GM23338 (cell line): ENCODE data around the gene NDUFA11. TPM values are rescaled to one million over a fixed set of nuclear protein-coding genes. Genes with fewer than 3 reads are reported as not detected.

Experiments used
- ATAC-seq: fragments of 200-7000 bp; cut with Tn5 transposase; 3 replicates; pipeline ENCODE4 v1.9.1; 2020
- DNase-seq: peaks from one replicate; pipeline ENCODE4 v3.0.0-alpha.2; 2015; ENCODE audit warnings: low spot score
- H2AFZ ChIP-seq: fragments of 200-600 bp; sonication (generic); 2 replicates; pipeline ENCODE4 v1.8.0; 2016; ENCODE audit warnings: antibody characterized with exemption, mild to moderate bottlenecking, moderate library complexity
- H3F3A ChIP-seq: fragments of 200-600 bp; sonication (generic); replicated peaks from 2 replicates; pipeline ENCODE4 v1.8.0; 2017; ENCODE audit warnings: antibody characterized with exemption, mixed run types, low read depth
- H3K27ac ChIP-seq: fragments of 200-600 bp; sonication (generic); 2 replicates; pipeline ENCODE4 v1.6.1; 2016; ENCODE audit warnings: low read depth
- H3K27me3 ChIP-seq: fragments of 200-600 bp; sonication (generic); 2 replicates; pipeline ENCODE4 v1.8.0; 2016; ENCODE audit warnings: mild to moderate bottlenecking, mixed run types, moderate library complexity; ENCODE audit not compliant: insufficient read depth
- H3K36me3 ChIP-seq: fragments of 200-600 bp; sonication (generic); 2 replicates; pipeline ENCODE4 v1.8.0; 2016; ENCODE audit warnings: mild to moderate bottlenecking; ENCODE audit not compliant: insufficient read depth
- H3K4me1 ChIP-seq: fragments of 200-600 bp; sonication (generic); 2 replicates; pipeline ENCODE4 v1.8.0; 2016; ENCODE audit warnings: mild to moderate bottlenecking, moderate library complexity; ENCODE audit not compliant: insufficient read depth
- H3K4me2 ChIP-seq: fragments of 200-600 bp; sonication (generic); 2 replicates; pipeline ENCODE4 v1.7.1; 2017; ENCODE audit warnings: mixed run types
- H3K4me3 ChIP-seq: fragments of 200-600 bp; sonication (generic); 2 replicates; pipeline ENCODE4 v1.6.1; 2016; ENCODE audit warnings: mixed run types
- H3K79me2 ChIP-seq: fragments of 200-600 bp; sonication (generic); replicated peaks from 2 replicates; pipeline ENCODE4 v1.8.0; 2017; ENCODE audit warnings: mild to moderate bottlenecking; ENCODE audit not compliant: insufficient read depth
- H3K9me2 ChIP-seq: fragments of 200-600 bp; sonication (generic); 2 replicates; pipeline ENCODE4 v1.8.0; 2017; ENCODE audit not compliant: insufficient read depth
- H4K20me1 ChIP-seq: fragments of 200-600 bp; sonication (generic); replicated peaks from 2 replicates; pipeline ENCODE4 v1.8.0; 2017; ENCODE audit warnings: mild to moderate bottlenecking; ENCODE audit not compliant: insufficient read depth
- H3K27ac Mint-ChIP-seq: 2 replicates; pipeline ENCODE4 v1.8.0; 2020; ENCODE audit warnings: inconsistent platforms, mild to moderate bottlenecking, moderate library complexity, mixed read lengths
- H3K27me3 Mint-ChIP-seq: 3 replicates; pipeline ENCODE4 v1.8.0; 2022; ENCODE audit warnings: low read depth, mild to moderate bottlenecking, moderate library complexity, mixed read lengths, inconsistent platforms; ENCODE audit not compliant: insufficient read depth, poor library complexity
- H3K36me3 Mint-ChIP-seq: 3 replicates; pipeline ENCODE4 v1.8.0; 2021; ENCODE audit warnings: low read depth, mild to moderate bottlenecking, inconsistent platforms, moderate library complexity, mixed read lengths
- H3K4me1 Mint-ChIP-seq: 3 replicates; pipeline ENCODE4 v1.8.0; 2020; ENCODE audit warnings: mild to moderate bottlenecking, inconsistent platforms, mixed read lengths
- H3K4me3 Mint-ChIP-seq: 3 replicates; pipeline ENCODE4 v1.8.0; 2021; ENCODE audit warnings: moderate library complexity, mild to moderate bottlenecking, inconsistent platforms, mixed read lengths
- H3K9me3 Mint-ChIP-seq: 3 replicates; pipeline ENCODE4 v1.8.0; 2020; ENCODE audit warnings: moderate library complexity, mild to moderate bottlenecking, inconsistent platforms, mixed read lengths
- CREB1 ChIP-seq: fragments of 250-450 bp; sonication (Bioruptor Pico); IDR thresholded peaks from 2 replicates; pipeline ENCODE4 v1.5.0; 2020; ENCODE audit warnings: low read depth, mild to moderate bottlenecking, moderate library complexity
- EZH2 ChIP-seq: fragments of 200-600 bp; sonication (generic); IDR thresholded peaks from one replicate; pipeline ENCODE4 v1.8.0; 2017; ENCODE audit warnings: antibody characterized with exemption, mild to moderate bottlenecking, low read depth; ENCODE audit not compliant: unreplicated experiment
- EZH2phosphoT487 ChIP-seq: fragments of 200-600 bp; sonication (generic); IDR thresholded peaks from one replicate; pipeline ENCODE4 v1.8.1; 2018; ENCODE audit warnings: antibody characterized with exemption; ENCODE audit not compliant: unreplicated experiment
- JUNB ChIP-seq: IDR thresholded peaks from one replicate; pipeline ENCODE4 v1.6.1; 2016; ENCODE audit warnings: antibody characterized with exemption; ENCODE audit not compliant: unreplicated experiment
- NANOG ChIP-seq: IDR thresholded peaks from 2 replicates; pipeline ENCODE4 v1.6.1; 2016; ENCODE audit warnings: antibody characterized with exemption, borderline replicate concordance
- POLR2AphosphoS5 ChIP-seq: IDR thresholded peaks from 2 replicates; pipeline ENCODE4 v1.6.1; 2016; ENCODE audit warnings: antibody characterized with exemption, low read depth
- STAT1 ChIP-seq: IDR thresholded peaks from one replicate; pipeline ENCODE4 v1.6.1; 2016; ENCODE audit warnings: antibody characterized with exemption; ENCODE audit not compliant: unreplicated experiment
- ZNF114 ChIP-seq: fragments of 250-450 bp; sonication (Bioruptor Pico); IDR thresholded peaks from 2 replicates; pipeline ENCODE4 v1.5.0; 2020; ENCODE audit warnings: mild to moderate bottlenecking, moderate library complexity
- ZNF331 ChIP-seq: fragments of 250-450 bp; sonication (Bioruptor Pico); IDR thresholded peaks from 2 replicates; pipeline ENCODE4 v1.5.0; 2020; ENCODE audit warnings: low read depth, mild to moderate bottlenecking, moderate library complexity
- polyA plus RNA-seq: library from polyadenylated mRNA; unstranded; fragments of >200 nt; fragmentation: Nextera tagmentation; extraction: Ambion mirVana; gene quantifications from 2 replicates; pipeline ENCODE4 v1.2.1, GENCODE V29; 2016
- total RNA-seq: library from RNA; depleted of rRNA; stranded (reverse); fragments of >200 nt; shearing (Covaris generic); gene quantifications from 2 replicates; pipeline ENCODE4 v1.2.3, GENCODE V29; 2014
- TF ChIP-seq, protein P1 (sequence below): fragments of 250-450 bp; sonication (Bioruptor Pico); IDR thresholded peaks from 2 replicates; pipeline ENCODE4 v1.5.0; 2020; ENCODE audit warnings: mild to moderate bottlenecking, moderate library complexity
- TF ChIP-seq, protein P2 (sequence below), 2 experiments: fragments of 200-600 bp in 1 of 2; sonication (generic) in 1 of 2; conservative IDR thresholded peaks; 2 replicates each; pipeline versions ENCODE4 v1.5.1 to v1.6.1; 2016 to 2017; ENCODE audit warnings: antibody characterized with exemption in 2 of 2, low read depth in 2 of 2, mild to moderate bottlenecking in 2 of 2, moderate library complexity in 1 of 2
- TF ChIP-seq, protein P3 (sequence below): IDR thresholded peaks from one replicate; pipeline ENCODE4 v1.6.1; 2018; ENCODE audit warnings: antibody characterized with exemption; ENCODE audit not compliant: unreplicated experiment
- TF ChIP-seq, protein P4 (sequence below): IDR thresholded peaks from 2 replicates; pipeline ENCODE4 v1.6.1; 2016; ENCODE audit warnings: antibody characterized with exemption

The NDUFA11 gene
- total and polyA plus RNA-seq, 2 experiments from 2014 or later, result 171 to 523 TPM

DNA sequence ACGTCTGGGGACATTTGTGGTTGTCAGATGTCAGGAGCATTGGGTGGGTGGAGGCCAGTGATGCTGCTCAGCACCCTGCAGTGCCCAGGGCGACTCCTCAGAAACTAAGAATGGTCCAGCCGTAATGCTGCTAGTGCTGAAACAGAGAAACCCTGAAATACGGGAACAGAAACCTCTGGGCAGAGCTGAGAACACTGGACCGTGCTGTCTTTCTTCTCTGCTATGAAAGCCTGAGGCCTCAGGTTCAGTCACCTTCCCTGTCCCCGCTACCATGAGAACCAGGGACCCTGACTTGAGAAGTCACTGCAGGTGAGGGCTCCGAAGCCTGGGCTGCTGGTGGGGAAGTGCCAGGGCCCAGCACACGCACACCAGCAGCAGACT, 23.8 kb upstream of the NDUFA11 start:
- Mint-ChIP-seq H3K4me1 (no peaks in the 10 kb centered on the region), H3K27ac (no peak overlapping the region), H3K4me3 (no peak overlapping the region), H3K36me3 (peaks cover 80% of the 10 kb centered on the region), H3K27me3 (peaks cover 11% of the 10 kb centered on the region), H3K9me3 (no peaks in the 10 kb centered on the region)
- Histone ChIP-seq H3K4me2 (no peak overlapping the region), H3K4me1 (no peaks in the 10 kb centered on the region), H3K27ac (no peak overlapping the region), H3K36me3 (peaks cover 22% of the 10 kb centered on the region; the same call in 1 of the 2 replicates), H3K27me3 (no peaks in the 10 kb centered on the region), H4K20me1 (no peaks in the 10 kb centered on the region; the same call in 1 of the 2 replicates), H3K79me2 (no peaks in the 10 kb centered on the region), H3K9me2 (no peaks in the 10 kb centered on the region), H2AFZ (no peak overlapping the region), H3K4me3 (no peak overlapping the region), H3F3A (0 out of 2 replicates have a peak, but pooled peaks cover 3% of the 10 kb centered on the region)
- DNase-seq (no peak), ATAC-seq (no peak)
- TF ChIP-seq JUNB (no peak), STAT1 (no peak), ZNF114 (CRISPR knock-in tag) (no peak), CREB1 (no peak), POLR2AphosphoS5 (no peak), EZH2 (no peak), ZNF331 (CRISPR knock-in tag) (no peak), EZH2phosphoT487 (no peak), NANOG (no peak)
- TF ChIP-seq, protein P1, sequence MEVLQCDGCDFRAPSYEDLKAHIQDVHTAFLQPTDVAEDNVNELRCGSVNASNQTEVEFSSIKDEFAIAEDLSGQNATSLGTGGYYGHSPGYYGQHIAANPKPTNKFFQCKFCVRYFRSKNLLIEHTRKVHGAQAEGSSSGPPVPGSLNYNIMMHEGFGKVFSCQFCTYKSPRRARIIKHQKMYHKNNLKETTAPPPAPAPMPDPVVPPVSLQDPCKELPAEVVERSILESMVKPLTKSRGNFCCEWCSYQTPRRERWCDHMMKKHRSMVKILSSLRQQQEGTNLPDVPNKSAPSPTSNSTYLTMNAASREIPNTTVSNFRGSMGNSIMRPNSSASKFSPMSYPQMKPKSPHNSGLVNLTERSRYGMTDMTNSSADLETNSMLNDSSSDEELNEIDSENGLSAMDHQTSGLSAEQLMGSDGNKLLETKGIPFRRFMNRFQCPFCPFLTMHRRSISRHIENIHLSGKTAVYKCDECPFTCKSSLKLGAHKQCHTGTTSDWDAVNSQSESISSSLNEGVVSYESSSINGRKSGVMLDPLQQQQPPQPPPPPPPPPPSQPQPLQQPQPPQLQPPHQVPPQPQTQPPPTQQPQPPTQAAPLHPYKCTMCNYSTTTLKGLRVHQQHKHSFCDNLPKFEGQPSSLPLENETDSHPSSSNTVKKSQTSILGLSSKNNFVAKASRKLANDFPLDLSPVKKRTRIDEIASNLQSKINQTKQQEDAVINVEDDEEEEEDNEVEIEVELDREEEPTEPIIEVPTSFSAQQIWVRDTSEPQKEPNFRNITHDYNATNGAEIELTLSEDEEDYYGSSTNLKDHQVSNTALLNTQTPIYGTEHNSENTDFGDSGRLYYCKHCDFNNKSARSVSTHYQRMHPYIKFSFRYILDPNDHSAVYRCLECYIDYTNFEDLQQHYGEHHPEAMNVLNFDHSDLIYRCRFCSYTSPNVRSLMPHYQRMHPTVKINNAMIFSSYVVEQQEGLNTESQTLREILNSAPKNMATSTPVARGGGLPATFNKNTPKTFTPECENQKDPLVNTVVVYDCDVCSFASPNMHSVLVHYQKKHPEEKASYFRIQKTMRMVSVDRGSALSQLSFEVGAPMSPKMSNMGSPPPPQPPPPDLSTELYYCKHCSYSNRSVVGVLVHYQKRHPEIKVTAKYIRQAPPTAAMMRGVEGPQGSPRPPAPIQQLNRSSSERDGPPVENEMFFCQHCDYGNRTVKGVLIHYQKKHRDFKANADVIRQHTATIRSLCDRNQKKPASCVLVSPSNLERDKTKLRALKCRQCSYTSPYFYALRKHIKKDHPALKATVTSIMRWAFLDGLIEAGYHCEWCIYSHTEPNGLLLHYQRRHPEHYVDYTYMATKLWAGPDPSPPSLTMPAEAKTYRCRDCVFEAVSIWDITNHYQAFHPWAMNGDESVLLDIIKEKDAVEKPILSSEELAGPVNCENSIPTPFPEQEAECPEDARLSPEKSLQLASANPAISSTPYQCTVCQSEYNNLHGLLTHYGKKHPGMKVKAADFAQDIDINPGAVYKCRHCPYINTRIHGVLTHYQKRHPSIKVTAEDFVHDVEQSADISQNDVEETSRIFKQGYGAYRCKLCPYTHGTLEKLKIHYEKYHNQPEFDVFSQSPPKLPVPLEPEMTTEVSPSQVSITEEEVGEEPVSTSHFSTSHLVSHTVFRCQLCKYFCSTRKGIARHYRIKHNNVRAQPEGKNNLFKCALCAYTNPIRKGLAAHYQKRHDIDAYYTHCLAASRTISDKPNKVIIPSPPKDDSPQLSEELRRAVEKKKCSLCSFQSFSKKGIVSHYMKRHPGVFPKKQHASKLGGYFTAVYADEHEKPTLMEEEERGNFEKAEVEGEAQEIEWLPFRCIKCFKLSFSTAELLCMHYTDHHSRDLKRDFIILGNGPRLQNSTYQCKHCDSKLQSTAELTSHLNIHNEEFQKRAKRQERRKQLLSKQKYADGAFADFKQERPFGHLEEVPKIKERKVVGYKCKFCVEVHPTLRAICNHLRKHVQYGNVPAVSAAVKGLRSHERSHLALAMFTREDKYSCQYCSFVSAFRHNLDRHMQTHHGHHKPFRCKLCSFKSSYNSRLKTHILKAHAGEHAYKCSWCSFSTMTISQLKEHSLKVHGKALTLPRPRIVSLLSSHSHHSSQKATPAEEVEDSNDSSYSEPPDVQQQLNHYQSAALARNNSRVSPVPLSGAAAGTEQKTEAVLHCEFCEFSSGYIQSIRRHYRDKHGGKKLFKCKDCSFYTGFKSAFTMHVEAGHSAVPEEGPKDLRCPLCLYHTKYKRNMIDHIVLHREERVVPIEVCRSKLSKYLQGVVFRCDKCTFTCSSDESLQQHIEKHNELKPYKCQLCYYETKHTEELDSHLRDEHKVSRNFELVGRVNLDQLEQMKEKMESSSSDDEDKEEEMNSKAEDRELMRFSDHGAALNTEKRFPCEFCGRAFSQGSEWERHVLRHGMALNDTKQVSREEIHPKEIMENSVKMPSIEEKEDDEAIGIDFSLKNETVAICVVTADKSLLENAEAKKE (CRISPR knock-in tag), result no peak
- TF ChIP-seq, protein P2, sequence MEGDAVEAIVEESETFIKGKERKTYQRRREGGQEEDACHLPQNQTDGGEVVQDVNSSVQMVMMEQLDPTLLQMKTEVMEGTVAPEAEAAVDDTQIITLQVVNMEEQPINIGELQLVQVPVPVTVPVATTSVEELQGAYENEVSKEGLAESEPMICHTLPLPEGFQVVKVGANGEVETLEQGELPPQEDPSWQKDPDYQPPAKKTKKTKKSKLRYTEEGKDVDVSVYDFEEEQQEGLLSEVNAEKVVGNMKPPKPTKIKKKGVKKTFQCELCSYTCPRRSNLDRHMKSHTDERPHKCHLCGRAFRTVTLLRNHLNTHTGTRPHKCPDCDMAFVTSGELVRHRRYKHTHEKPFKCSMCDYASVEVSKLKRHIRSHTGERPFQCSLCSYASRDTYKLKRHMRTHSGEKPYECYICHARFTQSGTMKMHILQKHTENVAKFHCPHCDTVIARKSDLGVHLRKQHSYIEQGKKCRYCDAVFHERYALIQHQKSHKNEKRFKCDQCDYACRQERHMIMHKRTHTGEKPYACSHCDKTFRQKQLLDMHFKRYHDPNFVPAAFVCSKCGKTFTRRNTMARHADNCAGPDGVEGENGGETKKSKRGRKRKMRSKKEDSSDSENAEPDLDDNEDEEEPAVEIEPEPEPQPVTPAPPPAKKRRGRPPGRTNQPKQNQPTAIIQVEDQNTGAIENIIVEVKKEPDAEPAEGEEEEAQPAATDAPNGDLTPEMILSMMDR (conservative IDR thresholded peaks at IDR 0.05; ENCODE audit: low read depth in 2 of 2), result no peak
- TF ChIP-seq, protein P3, sequence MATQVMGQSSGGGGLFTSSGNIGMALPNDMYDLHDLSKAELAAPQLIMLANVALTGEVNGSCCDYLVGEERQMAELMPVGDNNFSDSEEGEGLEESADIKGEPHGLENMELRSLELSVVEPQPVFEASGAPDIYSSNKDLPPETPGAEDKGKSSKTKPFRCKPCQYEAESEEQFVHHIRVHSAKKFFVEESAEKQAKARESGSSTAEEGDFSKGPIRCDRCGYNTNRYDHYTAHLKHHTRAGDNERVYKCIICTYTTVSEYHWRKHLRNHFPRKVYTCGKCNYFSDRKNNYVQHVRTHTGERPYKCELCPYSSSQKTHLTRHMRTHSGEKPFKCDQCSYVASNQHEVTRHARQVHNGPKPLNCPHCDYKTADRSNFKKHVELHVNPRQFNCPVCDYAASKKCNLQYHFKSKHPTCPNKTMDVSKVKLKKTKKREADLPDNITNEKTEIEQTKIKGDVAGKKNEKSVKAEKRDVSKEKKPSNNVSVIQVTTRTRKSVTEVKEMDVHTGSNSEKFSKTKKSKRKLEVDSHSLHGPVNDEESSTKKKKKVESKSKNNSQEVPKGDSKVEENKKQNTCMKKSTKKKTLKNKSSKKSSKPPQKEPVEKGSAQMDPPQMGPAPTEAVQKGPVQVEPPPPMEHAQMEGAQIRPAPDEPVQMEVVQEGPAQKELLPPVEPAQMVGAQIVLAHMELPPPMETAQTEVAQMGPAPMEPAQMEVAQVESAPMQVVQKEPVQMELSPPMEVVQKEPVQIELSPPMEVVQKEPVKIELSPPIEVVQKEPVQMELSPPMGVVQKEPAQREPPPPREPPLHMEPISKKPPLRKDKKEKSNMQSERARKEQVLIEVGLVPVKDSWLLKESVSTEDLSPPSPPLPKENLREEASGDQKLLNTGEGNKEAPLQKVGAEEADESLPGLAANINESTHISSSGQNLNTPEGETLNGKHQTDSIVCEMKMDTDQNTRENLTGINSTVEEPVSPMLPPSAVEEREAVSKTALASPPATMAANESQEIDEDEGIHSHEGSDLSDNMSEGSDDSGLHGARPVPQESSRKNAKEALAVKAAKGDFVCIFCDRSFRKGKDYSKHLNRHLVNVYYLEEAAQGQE, result no peak
- TF ChIP-seq, protein P4, sequence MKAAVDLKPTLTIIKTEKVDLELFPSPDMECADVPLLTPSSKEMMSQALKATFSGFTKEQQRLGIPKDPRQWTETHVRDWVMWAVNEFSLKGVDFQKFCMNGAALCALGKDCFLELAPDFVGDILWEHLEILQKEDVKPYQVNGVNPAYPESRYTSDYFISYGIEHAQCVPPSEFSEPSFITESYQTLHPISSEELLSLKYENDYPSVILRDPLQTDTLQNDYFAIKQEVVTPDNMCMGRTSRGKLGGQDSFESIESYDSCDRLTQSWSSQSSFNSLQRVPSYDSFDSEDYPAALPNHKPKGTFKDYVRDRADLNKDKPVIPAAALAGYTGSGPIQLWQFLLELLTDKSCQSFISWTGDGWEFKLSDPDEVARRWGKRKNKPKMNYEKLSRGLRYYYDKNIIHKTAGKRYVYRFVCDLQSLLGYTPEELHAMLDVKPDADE, result no peak
